HepG2 (cell line): ENCODE data around the gene LIME1. TPM values are rescaled to one million over a fixed set of nuclear protein-coding genes. Genes with fewer than 3 reads are reported as not detected.

Experiments used
- HNF4A ChIP-seq: sonication (generic); formaldehyde crosslinking; IDR thresholded peaks from 2 replicates; pipeline ENCODE4 v1.4.0; 2020; ENCODE audit warnings: missing genetic modification reagents
- RAD21 ChIP-seq: fragments of 450-650 bp; formaldehyde crosslinking; IDR thresholded peaks from 2 replicates; pipeline ENCODE4 v1.5.0; 2020; ENCODE audit warnings: mild to moderate bottlenecking
- RNF2 ChIP-seq: fragments of 450-650 bp; conservative IDR thresholded peaks from 2 replicates; pipeline ENCODE4 v1.6.1; 2016; ENCODE audit warnings: low read depth
- RXRA ChIP-seq: sonication (generic); formaldehyde crosslinking; IDR thresholded peaks from 2 replicates; pipeline ENCODE4 v1.5.1; 2020; ENCODE audit warnings: missing genetic modification reagents
- SALL1 ChIP-seq: sonication (generic); formaldehyde crosslinking; IDR thresholded peaks from 2 replicates; pipeline ENCODE4 v1.8.0; 2022; ENCODE audit warnings: mild to moderate bottlenecking, missing genetic modification reagents
- SALL2 ChIP-seq: sonication (generic); formaldehyde crosslinking; IDR thresholded peaks from 2 replicates; pipeline ENCODE4 v1.8.1; 2023; ENCODE audit warnings: mild to moderate bottlenecking, missing genetic modification reagents, inconsistent platforms
- SP2 ChIP-seq: sonication (generic); formaldehyde crosslinking; IDR thresholded peaks from 2 replicates; pipeline ENCODE4 v1.5.1; 2020; ENCODE audit warnings: mild to moderate bottlenecking, missing genetic modification reagents
- XRCC5 ChIP-seq: fragments of 200-400 bp; formaldehyde crosslinking; optimal IDR thresholded peaks from 2 replicates; pipeline ENCODE3; 2017; ENCODE audit warnings: mild to moderate bottlenecking, low read length
- ZNF839 ChIP-seq: sonication (generic); formaldehyde crosslinking; IDR thresholded peaks from 2 replicates; pipeline ENCODE4 v1.4.0; 2020; ENCODE audit warnings: missing genetic modification reagents, mild to moderate bottlenecking, borderline replicate concordance
- polyA plus RNA-seq, 8 experiments: library from polyadenylated mRNA; depleted of rRNA in 3 of 8; stranded (reverse) in 7 of 8; unstranded in 1 of 8; fragments of >200 nt; fragmentation: Illumina TruSeq in 4 of 8; extraction: Trizol in 4 of 8; gene quantifications; 2 replicates each; pipeline versions ENCODE4 v1.2.1 to v1.2.3, GENCODE V29; 2011 to 2016; ENCODE audit warnings: low read depth in 4 of 8, missing spikeins in 1 of 8, mixed read lengths in 1 of 8; ENCODE audit not compliant: insufficient read depth in 1 of 8
- total RNA-seq, 5 experiments: library from RNA; depleted of rRNA; stranded (reverse); fragments of >200 nt; fragmentation: Illumina TruSeq; extraction: Trizol; gene quantifications; 2 replicates each; pipeline ENCODE4 v1.2.3, GENCODE V29; 2016; ENCODE audit warnings: low read depth in 1 of 5
- TF ChIP-seq, protein P1 (sequence below): sonication (generic); formaldehyde crosslinking; IDR thresholded peaks from 2 replicates; pipeline ENCODE4 v1.5.1; 2020; ENCODE audit warnings: mild to moderate bottlenecking, missing genetic modification reagents, moderate library complexity
- TF ChIP-seq, protein P2 (sequence below), 2 experiments: sonication (generic) in 1 of 2; formaldehyde crosslinking in 1 of 2; IDR thresholded peaks; 2 replicates each; pipeline versions ENCODE4 v1.4.0 to v1.6.1; 2016 to 2020; ENCODE audit warnings: borderline replicate concordance in 1 of 2, low read depth in 1 of 2, mild to moderate bottlenecking in 1 of 2, missing genetic modification reagents in 1 of 2
- TF ChIP-seq, protein P3 (sequence below): sonication (generic); formaldehyde crosslinking; IDR thresholded peaks from 2 replicates; pipeline ENCODE4 v1.4.0; 2020; ENCODE audit warnings: missing genetic modification reagents
- TF ChIP-seq, protein P4 (sequence below): sonication (generic); formaldehyde crosslinking; IDR thresholded peaks from 2 replicates; pipeline ENCODE4 v1.4.0; 2020; ENCODE audit warnings: missing genetic modification reagents
- TF ChIP-seq, protein P5 (sequence below): sonication (generic); formaldehyde crosslinking; IDR thresholded peaks from 2 replicates; pipeline ENCODE4 v1.4.0; 2020; ENCODE audit warnings: missing genetic modification reagents

Gene LIME1
- total and polyA plus RNA-seq, 2 of the 13 experiments (the other 11 are each of a cell fraction or from before 2014, with no cell fraction given), result 13.0 to 61.5 TPM

DNA sequence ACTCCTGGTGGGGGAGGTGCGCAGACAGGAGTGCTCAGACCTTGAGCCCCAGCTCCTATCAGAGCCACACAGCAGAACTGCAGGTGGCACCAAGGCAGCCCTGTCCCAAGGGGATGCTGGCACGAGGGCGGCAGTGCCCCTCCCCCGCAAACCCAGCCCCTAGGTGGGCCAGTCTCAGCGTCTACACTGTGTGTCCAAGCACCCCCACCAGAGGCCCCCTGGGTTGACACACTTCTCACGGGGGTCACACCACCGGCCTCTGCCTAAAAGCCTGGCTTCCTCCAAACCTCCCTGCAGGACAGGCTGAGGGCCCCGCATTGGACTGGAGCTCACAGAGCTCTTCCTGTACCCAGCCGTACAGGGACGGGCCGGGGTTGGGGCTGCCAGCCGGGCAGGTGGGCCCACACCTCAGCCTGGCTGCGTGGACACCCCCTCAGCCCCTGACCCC lies 11.2 kb downstream of the LIME1 start (continued):
- TF ChIP-seq, protein P1, sequence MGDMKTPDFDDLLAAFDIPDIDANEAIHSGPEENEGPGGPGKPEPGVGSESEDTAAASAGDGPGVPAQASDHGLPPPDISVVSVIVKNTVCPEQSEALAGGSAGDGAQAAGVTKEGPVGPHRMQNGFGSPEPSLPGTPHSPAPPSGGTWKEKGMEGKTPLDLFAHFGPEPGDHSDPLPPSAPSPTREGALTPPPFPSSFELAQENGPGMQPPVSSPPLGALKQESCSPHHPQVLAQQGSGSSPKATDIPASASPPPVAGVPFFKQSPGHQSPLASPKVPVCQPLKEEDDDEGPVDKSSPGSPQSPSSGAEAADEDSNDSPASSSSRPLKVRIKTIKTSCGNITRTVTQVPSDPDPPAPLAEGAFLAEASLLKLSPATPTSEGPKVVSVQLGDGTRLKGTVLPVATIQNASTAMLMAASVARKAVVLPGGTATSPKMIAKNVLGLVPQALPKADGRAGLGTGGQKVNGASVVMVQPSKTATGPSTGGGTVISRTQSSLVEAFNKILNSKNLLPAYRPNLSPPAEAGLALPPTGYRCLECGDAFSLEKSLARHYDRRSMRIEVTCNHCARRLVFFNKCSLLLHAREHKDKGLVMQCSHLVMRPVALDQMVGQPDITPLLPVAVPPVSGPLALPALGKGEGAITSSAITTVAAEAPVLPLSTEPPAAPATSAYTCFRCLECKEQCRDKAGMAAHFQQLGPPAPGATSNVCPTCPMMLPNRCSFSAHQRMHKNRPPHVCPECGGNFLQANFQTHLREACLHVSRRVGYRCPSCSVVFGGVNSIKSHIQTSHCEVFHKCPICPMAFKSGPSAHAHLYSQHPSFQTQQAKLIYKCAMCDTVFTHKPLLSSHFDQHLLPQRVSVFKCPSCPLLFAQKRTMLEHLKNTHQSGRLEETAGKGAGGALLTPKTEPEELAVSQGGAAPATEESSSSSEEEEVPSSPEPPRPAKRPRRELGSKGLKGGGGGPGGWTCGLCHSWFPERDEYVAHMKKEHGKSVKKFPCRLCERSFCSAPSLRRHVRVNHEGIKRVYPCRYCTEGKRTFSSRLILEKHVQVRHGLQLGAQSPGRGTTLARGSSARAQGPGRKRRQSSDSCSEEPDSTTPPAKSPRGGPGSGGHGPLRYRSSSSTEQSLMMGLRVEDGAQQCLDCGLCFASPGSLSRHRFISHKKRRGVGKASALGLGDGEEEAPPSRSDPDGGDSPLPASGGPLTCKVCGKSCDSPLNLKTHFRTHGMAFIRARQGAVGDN, result peak; percentile 38; the same call in 1 of the 2 replicates
- TF ChIP-seq HNF4A (CRISPR knock-in tag) (peak; percentile 25; the same call in 1 of the 2 replicates), SALL1 (CRISPR knock-in tag) (peak; percentile 17; the same call in 1 of the 2 replicates), SALL2 (CRISPR knock-in tag) (0 out of 2 replicates have a peak, but pooled peaks have one; percentile 28), RXRA (0 out of 2 replicates have a peak, but pooled peaks have one; percentile 7), SP2 (0 out of 2 replicates have a peak, but pooled peaks have one; percentile 38), ZNF839 (CRISPR knock-in tag) (0 out of 2 replicates have a peak, but pooled peaks have one; percentile 20), RAD21 (CRISPR knock-in tag) (peak; percentile 52; the same call in 1 of the 2 replicates), RNF2 (0 out of 2 replicates have a peak, but pooled peaks have one; percentile 23), XRCC5 (no peak)
- TF ChIP-seq, protein P2, sequence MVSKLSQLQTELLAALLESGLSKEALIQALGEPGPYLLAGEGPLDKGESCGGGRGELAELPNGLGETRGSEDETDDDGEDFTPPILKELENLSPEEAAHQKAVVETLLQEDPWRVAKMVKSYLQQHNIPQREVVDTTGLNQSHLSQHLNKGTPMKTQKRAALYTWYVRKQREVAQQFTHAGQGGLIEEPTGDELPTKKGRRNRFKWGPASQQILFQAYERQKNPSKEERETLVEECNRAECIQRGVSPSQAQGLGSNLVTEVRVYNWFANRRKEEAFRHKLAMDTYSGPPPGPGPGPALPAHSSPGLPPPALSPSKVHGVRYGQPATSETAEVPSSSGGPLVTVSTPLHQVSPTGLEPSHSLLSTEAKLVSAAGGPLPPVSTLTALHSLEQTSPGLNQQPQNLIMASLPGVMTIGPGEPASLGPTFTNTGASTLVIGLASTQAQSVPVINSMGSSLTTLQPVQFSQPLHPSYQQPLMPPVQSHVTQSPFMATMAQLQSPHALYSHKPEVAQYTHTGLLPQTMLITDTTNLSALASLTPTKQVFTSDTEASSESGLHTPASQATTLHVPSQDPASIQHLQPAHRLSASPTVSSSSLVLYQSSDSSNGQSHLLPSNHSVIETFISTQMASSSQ (IDR thresholded peaks at IDR 0.05; ENCODE audit: low read depth), result no peak
- TF ChIP-seq, protein P2 (CRISPR knock-in tag; IDR thresholded peaks at IDR 0.05; ENCODE audit: borderline replicate concordance), result no peak
- TF ChIP-seq, protein P3, sequence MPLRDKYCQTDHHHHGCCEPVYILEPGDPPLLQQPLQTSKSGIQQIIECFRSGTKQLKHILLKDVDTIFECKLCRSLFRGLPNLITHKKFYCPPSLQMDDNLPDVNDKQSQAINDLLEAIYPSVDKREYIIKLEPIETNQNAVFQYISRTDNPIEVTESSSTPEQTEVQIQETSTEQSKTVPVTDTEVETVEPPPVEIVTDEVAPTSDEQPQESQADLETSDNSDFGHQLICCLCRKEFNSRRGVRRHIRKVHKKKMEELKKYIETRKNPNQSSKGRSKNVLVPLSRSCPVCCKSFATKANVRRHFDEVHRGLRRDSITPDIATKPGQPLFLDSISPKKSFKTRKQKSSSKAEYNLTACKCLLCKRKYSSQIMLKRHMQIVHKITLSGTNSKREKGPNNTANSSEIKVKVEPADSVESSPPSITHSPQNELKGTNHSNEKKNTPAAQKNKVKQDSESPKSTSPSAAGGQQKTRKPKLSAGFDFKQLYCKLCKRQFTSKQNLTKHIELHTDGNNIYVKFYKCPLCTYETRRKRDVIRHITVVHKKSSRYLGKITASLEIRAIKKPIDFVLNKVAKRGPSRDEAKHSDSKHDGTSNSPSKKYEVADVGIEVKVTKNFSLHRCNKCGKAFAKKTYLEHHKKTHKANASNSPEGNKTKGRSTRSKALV (CRISPR knock-in tag), result no peak
- TF ChIP-seq, protein P4, sequence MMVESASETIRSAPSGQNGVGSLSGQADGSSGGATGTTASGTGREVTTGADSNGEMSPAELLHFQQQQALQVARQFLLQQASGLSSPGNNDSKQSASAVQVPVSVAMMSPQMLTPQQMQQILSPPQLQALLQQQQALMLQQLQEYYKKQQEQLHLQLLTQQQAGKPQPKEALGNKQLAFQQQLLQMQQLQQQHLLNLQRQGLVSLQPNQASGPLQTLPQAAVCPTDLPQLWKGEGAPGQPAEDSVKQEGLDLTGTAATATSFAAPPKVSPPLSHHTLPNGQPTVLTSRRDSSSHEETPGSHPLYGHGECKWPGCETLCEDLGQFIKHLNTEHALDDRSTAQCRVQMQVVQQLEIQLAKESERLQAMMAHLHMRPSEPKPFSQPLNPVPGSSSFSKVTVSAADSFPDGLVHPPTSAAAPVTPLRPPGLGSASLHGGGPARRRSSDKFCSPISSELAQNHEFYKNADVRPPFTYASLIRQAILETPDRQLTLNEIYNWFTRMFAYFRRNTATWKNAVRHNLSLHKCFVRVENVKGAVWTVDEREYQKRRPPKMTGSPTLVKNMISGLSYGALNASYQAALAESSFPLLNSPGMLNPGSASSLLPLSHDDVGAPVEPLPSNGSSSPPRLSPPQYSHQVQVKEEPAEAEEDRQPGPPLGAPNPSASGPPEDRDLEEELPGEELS (CRISPR knock-in tag), result no peak
- TF ChIP-seq, protein P5, sequence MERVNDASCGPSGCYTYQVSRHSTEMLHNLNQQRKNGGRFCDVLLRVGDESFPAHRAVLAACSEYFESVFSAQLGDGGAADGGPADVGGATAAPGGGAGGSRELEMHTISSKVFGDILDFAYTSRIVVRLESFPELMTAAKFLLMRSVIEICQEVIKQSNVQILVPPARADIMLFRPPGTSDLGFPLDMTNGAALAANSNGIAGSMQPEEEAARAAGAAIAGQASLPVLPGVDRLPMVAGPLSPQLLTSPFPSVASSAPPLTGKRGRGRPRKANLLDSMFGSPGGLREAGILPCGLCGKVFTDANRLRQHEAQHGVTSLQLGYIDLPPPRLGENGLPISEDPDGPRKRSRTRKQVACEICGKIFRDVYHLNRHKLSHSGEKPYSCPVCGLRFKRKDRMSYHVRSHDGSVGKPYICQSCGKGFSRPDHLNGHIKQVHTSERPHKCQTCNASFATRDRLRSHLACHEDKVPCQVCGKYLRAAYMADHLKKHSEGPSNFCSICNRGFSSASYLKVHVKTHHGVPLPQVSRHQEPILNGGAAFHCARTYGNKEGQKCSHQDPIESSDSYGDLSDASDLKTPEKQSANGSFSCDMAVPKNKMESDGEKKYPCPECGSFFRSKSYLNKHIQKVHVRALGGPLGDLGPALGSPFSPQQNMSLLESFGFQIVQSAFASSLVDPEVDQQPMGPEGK (CRISPR knock-in tag), result peak; percentile 40
